ENCODE results near the gene TGM5. TPM values are rescaled to one million over a fixed set of nuclear protein-coding genes. Genes with fewer than 3 reads are reported as not detected.
A peak's percentile ranks its signal among the peaks of the same experiment; 100 is the strongest.
"Not testable (repeated sequence)": the region's sequence is repeated elsewhere in the genome, so short reads cannot be mapped to it uniquely, and the experiment has no call there.

TGM5 gene
- total RNA-seq, 4 donors from 2014 or later: not detected

- DNase-seq: no peak
- Histone ChIP-seq H3K36me3 (no peaks in the 10 kb centered on the region), H3K4me3 (no peak overlapping the region), H3K27me3 (no peaks in the 10 kb centered on the region), H3K4me1 (no peaks in the 10 kb centered on the region), H3K27ac (no peak overlapping the region), H3K9me3 (no peaks in the 10 kb centered on the region)
- intact Hi-C loops (cut with DNase I; ENCODE audit: low total_unique reads): no loop called here
- TF ChIP-seq, protein P1, sequence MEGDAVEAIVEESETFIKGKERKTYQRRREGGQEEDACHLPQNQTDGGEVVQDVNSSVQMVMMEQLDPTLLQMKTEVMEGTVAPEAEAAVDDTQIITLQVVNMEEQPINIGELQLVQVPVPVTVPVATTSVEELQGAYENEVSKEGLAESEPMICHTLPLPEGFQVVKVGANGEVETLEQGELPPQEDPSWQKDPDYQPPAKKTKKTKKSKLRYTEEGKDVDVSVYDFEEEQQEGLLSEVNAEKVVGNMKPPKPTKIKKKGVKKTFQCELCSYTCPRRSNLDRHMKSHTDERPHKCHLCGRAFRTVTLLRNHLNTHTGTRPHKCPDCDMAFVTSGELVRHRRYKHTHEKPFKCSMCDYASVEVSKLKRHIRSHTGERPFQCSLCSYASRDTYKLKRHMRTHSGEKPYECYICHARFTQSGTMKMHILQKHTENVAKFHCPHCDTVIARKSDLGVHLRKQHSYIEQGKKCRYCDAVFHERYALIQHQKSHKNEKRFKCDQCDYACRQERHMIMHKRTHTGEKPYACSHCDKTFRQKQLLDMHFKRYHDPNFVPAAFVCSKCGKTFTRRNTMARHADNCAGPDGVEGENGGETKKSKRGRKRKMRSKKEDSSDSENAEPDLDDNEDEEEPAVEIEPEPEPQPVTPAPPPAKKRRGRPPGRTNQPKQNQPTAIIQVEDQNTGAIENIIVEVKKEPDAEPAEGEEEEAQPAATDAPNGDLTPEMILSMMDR (IDR thresholded peaks at IDR 0.05): no peak
- TF ChIP-seq POLR2A (IDR thresholded peaks at IDR 0.05): no peak
Observed at GRCh38 chr15:43230640-43231115, 36.0 kb downstream of the TGM5 start.

- Histone ChIP-seq H3K4me3 (no peak overlapping the region), H3K4me1 (no peaks in the 10 kb centered on the region), H3K36me3 (no peaks in the 10 kb centered on the region), H3K9me3 (no peaks in the 10 kb centered on the region), H3K27me3 (no peaks in the 10 kb centered on the region), H3K27ac (no peak overlapping the region)
- no peak for TF ChIP-seq POLR2A (IDR thresholded peaks at IDR 0.05)
- TF ChIP-seq, protein P1 (IDR thresholded peaks at IDR 0.05): no peak
- no peak for DNase-seq
- intact Hi-C loops (cut with DNase I; ENCODE audit: low total_unique reads): no loop called here
Observed at GRCh38 chr15:43229977-43230376, 36.8 kb downstream of the TGM5 start.

DNA sequence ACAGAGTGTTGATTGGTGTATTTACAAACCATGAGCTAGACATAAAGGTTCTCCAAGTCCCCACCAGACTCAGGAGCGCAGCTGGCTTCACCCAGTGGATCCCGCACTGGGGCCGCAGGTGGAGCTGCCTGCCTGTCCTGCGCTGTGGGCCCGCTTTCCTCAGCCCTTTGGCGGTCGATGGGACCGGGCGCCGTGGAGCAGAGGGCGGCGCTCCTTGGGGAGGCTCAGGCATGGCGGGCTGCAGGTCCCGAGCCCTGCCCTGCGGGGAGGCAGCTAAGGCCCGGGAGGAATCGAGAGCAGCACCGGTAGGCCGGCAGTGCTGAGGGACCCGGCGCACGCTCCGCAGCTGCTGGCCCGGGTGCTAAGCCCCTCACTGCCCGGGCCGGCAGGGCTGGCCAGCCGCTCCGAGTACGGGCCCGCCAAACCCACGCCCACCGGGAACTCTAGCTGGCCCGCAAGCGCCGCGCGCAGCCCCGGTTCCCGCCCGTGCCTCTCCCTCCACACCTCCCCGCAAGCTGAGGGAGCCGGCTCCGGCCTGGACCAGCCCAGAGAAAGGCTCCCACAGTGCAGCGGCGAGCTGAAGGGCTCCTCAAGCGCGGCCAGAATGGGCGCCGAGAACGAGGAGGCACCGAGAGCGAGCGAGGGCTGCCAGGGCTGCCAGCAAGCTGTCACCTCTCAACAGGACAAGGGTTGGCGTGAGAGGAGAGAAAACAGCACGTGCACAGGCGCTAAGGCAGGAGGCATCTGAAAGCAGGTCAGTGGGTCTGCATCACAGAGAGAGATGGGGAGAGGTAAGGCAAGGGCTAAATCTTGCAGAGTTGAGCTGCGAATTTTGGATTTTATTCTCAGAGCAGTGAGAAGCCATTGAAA lies 40.1 kb downstream of the TGM5 start:
- Histone ChIP-seq H3K9me3 (no peaks in the 10 kb centered on the region), H3K36me3 (no peaks in the 10 kb centered on the region), H3K4me3 (no peak overlapping the region), H3K27ac (no peak overlapping the region), H3K27me3 (no peaks in the 10 kb centered on the region), H3K4me1 (no peaks in the 10 kb centered on the region)
- intact Hi-C loops (cut with DNase I; ENCODE audit: low total_unique reads): no loop called here
- TF ChIP-seq, protein P1 (IDR thresholded peaks at IDR 0.05): no peak
- no peak for TF ChIP-seq POLR2A (IDR thresholded peaks at IDR 0.05)
- DNase-seq: no peak

DNA sequence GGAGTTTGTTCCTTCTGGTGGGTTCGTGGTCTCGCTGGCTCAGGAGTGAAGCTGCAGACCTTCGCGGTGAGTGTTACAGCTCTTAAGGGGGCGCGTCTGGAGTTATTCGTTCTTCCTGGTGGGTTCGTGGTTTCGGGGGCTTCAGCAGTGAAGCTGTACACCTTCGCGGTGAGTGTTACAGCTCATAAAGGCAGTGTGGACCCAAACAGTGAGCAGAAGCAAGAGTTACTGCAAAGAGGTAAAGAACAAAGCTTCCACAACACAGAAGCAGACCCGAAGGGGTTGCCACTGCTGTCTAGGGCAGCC lies 40.8 kb downstream of the TGM5 start:
- H3K27me3 ChIP-seq; H3K9me3 ChIP-seq; H3K4me3 ChIP-seq; H3K27ac ChIP-seq; DNase-seq; H3K36me3 ChIP-seq; intact Hi-C loops (cut with DNase I; ENCODE audit: low total_unique reads); H3K4me1 ChIP-seq: not testable (repeated sequence)

DNA sequence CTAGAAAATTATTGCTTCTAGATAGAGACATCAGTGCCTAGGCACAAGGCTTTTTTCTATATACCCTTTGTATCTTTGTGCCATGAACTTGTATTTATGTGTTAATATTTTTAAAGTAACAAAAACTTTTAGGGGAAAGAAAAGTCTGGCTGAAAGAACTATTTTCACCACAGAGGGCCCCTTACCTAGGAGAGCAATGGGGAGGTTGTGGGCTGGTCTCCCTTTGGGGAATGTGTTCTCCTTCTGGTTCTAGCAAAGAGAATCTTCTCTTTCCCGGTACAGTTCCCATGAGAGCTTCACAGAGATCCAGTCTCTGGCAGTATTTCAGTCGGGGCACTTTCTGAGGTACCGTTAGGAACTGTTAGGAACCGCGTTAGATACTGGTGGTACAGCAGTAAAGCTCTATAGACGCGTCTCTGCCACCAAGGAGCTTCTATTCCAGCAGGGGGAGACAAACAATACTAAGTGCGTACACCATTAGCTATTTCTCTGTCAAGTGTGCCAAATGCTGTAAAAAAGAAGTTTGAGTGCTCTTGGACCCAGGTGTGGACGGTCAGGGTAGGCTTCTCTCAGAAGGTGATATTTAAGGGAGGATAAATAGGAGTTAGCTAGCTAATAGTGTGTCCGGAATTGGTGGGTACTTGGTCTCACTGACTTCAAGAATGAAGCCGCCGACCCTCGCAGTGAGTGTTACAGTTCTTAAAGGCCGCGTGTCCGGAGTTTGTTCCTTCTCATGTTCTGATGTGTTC lies 41.4 kb downstream of the TGM5 start:
- no peak overlapping the region for H3K27ac ChIP-seq
- no peaks in the 10 kb centered on the region for H3K4me1 ChIP-seq
- no peaks in the 10 kb centered on the region for H3K36me3 ChIP-seq
- H3K9me3 ChIP-seq: no peaks in the 10 kb centered on the region
- intact Hi-C loops (cut with DNase I; ENCODE audit: low total_unique reads): no loop called here
- peak; percentile 27 to 29 for DNase-seq
- TF ChIP-seq POLR2A (IDR thresholded peaks at IDR 0.05): no peak
- TF ChIP-seq, protein P1 (IDR thresholded peaks at IDR 0.05): peak; percentile 43 to 62 (median 50)
- no peak overlapping the region for H3K4me3 ChIP-seq
- no peaks in the 10 kb centered on the region for H3K27me3 ChIP-seq
